ENCODE data around the gene ZNF554.

The ZNF554 gene

GRCh38 chr19:2847507-2847906 is 27.8 kb downstream of the ZNF554 start:
- no peak for DNase-seq
- Histone ChIP-seq H3K4me1 (peaks cover 0 to 6% (median 3%) of the 10 kb centered on the region in 4 donors), H3K4me3 (no peak overlapping the region), H3K27ac (no peak overlapping the region), H3K36me3 (peaks cover 45 to 63% (median 53%) of the 10 kb centered on the region in 3 donors), H3K27me3 (no peaks in the 10 kb centered on the region), H3K9me3 (peaks cover 5 to 68% (median 44%) of the 10 kb centered on the region in 3 donors)
- TF ChIP-seq CTCF (IDR thresholded peaks at IDR 0.05): no peak
- intact Hi-C loops (cut with DNase I; ENCODE audit: low total_unique reads): no loop called here

- H3K4me1 ChIP-seq: no peaks in the 10 kb centered on the region
- peaks cover 56 to 74% (median 64%) of the 10 kb centered on the region in 3 donors for H3K36me3 ChIP-seq
- intact Hi-C loops (cut with DNase I; ENCODE audit: low total_unique reads): no loop called here
- H3K27me3 ChIP-seq: no peaks in the 10 kb centered on the region
- no peak for TF ChIP-seq CTCF (IDR thresholded peaks at IDR 0.05)
- DNase-seq: no peak
- no peak overlapping the region for H3K4me3 ChIP-seq
- no peak overlapping the region for H3K27ac ChIP-seq
- H3K9me3 ChIP-seq: peaks cover 11 to 79% (median 55%) of the 10 kb centered on the region in 3 donors
Observed at GRCh38 chr19:2848616-2849015, 28.9 kb downstream of the ZNF554 start.

- no peak for DNase-seq
- Histone ChIP-seq H3K36me3 (peaks cover 74 to 83% (median 77%) of the 10 kb centered on the region in 3 donors), H3K4me3 (no peak overlapping the region), H3K27me3 (no peaks in the 10 kb centered on the region), H3K27ac (no peak overlapping the region), H3K9me3 (peaks cover 11 to 97% (median 73%) of the 10 kb centered on the region in 3 donors), H3K4me1 (no peaks in the 10 kb centered on the region)
- intact Hi-C loops (cut with DNase I; ENCODE audit: low total_unique reads): no loop called here
- no peak for TF ChIP-seq CTCF (IDR thresholded peaks at IDR 0.05)
Observed at GRCh38 chr19:2850256-2850925, 30.7 kb downstream of the ZNF554 start.

GRCh38 chr19:2852598-2852997 is 32.9 kb downstream of the ZNF554 start:
- Histone ChIP-seq H3K4me1 (no peaks in the 10 kb centered on the region), H3K4me3 (no peak overlapping the region), H3K27me3 (no peaks in the 10 kb centered on the region), H3K27ac (no peak overlapping the region), H3K36me3 (peaks cover 73 to 86% (median 74%) of the 10 kb centered on the region in 3 donors), H3K9me3 (peaks cover 11 to 100% (median 90%) of the 10 kb centered on the region in 3 donors)
- intact Hi-C loops (cut with DNase I; ENCODE audit: low total_unique reads): no loop called here
- no peak for DNase-seq
- no peak for TF ChIP-seq CTCF (IDR thresholded peaks at IDR 0.05)

- no peaks in the 10 kb centered on the region for H3K27me3 ChIP-seq
- no peaks in the 10 kb centered on the region for H3K4me1 ChIP-seq
- no peak overlapping the region for H3K4me3 ChIP-seq
- H3K27ac ChIP-seq: no peak overlapping the region
- intact Hi-C loops (cut with DNase I; ENCODE audit: low total_unique reads): no loop called here
- no peak for TF ChIP-seq CTCF (IDR thresholded peaks at IDR 0.05)
- DNase-seq: no peak
- peaks cover 11 to 100% (median 95%) of the 10 kb centered on the region in 3 donors for H3K9me3 ChIP-seq
- peaks cover 73 to 91% (median 76%) of the 10 kb centered on the region in 3 donors for H3K36me3 ChIP-seq
Observed at GRCh38 chr19:2853015-2853606, 33.4 kb downstream of the ZNF554 start.
